HL-60/S4 treated with retinoic acid at 250 ng/mL for 4 days and 3 days (cell line): Measurements from ENCODE around the gene PYGM.

Experiments
- in situ Hi-C: fragments of 300-500 bp; cut with MboI; formaldehyde crosslinking; loops from 2 replicates; pipeline ENCODE4 v1.7.0; 2022; ENCODE audit warnings: low sequenced_read_pairs

PYGM gene

GRCh38 chr11:64792482-64792881 lies 32.7 kb upstream of the PYGM start:
- in situ Hi-C loops = no loop called here

- in situ Hi-C loops = no loop called here
Measured at GRCh38 chr11:64791781-64792291, 32.1 kb upstream of the PYGM start.

DNA sequence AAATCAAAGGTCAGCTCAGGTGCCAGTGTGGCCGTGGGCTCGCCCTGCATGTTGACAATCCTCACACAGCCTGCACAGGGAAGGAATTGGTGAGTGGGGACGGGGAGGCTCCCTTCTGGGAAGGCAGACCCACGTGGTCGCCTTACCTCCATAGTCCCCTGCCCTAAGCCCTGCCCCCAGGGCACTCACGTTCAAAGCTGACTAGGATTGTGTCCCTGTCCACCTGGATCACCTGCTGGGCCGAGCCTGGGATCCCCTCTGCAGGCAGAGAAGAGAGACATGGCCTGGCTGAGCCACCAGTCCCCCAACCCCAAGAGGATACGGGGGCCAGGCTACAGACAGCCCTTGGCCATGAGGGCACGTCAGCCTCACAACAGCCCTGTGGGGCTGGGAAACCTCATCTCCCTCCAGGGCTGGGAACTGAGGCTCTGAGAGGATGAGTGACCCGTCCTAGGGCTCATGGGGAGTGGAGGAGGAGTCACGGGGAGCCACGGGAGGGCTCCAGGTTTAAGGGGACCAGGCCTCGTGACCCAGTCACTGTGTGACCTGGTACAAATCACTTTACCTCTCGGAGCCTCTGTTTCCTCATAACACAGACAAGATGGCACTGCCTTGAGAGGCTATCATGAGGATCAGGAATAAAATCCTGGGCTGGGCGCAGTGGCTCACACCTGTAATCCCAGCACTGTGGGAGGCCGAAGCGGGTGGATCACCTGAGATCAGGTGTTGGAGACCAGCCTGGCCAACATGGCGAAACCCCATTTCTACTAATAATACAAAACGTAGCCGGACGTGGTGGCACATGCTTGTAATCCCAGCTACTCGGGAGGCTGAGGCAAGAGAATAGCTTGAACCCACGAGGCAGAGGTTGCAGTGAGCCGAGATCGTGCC lies 30.7 kb upstream of the PYGM start:
- in situ Hi-C loops = no loop called here

GRCh38 chr11:64789331-64790204 lies 29.8 kb upstream of the PYGM start:
- in situ Hi-C loops = no loop called here

- in situ Hi-C loops = no loop called here
Measured at GRCh38 chr11:64788321-64789215, 28.8 kb upstream of the PYGM start.

DNA sequence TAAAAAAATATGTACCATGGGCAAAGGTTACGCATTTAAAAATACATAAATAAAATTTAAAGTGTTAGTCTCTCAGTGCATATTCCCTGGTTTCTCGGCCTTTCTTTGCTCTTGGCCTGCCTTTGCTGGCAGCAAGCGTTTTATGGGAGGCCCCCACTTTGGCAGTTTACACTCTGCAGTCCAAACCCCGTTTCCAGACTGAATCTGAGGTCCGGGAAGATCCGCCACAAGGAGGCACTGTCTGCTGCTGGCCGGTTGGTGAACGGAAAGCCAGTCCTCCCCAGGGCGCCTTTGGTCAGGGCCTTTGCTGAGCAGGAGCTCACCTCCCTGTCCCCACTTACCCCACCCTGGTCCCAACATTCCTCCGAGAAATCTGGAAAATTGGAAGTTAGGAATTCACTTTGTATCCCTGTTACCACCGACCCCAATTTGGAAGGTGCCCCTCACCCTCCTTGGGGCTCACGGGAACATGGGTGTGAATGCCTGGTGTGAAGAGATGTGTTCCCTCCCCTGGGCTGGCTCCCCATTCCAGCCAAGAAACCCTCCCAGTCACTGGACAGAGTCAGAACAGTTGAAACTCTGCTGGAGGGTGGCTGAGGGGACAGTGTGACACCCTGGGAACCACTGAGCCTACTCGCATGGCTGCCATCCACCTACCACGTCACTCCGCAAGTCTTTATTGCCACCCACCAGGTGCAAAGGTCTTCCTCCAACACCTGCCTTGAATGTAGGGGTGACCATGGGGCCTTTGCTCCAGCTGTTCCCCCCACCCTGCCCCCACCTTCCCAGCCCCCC lies 27.9 kb upstream of the PYGM start:
- in situ Hi-C loops = no loop called here

DNA sequence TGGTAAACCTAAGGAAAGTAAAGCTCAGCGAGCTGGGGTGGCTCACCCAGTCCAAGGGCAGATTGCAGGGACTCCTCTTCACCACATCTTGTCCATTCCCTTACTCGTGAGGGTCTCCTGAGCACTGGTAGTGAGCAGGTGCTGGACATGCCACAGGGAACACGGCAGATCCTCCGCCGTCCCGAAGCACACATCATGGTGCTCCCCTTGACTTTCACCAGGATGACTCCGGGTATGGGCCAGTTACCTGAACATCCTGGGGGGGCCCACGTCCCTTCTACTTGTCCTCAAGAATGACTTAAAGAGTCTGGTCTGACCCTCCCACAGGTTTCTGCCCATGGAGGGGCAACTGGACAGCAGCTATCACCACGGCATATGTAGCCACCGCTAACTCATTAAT lies 26.5 kb upstream of the PYGM start:
- in situ Hi-C loops = no loop called here

GRCh38 chr11:64784813-64785581 lies 25.2 kb upstream of the PYGM start:
- in situ Hi-C loops = no loop called here

GRCh38 chr11:64778473-64779298 lies 18.9 kb upstream of the PYGM start, which contains the start of gene SF1:
SF1 (minus strand) TSS chr11:64778542; CDS start chr11:64778392, 150 bp downstream.
- in situ Hi-C loops = no loop called here

GRCh38 chr11:64778223-64778472 lies 18.4 kb upstream of the PYGM start:
- in situ Hi-C loops = no loop called here

DNA sequence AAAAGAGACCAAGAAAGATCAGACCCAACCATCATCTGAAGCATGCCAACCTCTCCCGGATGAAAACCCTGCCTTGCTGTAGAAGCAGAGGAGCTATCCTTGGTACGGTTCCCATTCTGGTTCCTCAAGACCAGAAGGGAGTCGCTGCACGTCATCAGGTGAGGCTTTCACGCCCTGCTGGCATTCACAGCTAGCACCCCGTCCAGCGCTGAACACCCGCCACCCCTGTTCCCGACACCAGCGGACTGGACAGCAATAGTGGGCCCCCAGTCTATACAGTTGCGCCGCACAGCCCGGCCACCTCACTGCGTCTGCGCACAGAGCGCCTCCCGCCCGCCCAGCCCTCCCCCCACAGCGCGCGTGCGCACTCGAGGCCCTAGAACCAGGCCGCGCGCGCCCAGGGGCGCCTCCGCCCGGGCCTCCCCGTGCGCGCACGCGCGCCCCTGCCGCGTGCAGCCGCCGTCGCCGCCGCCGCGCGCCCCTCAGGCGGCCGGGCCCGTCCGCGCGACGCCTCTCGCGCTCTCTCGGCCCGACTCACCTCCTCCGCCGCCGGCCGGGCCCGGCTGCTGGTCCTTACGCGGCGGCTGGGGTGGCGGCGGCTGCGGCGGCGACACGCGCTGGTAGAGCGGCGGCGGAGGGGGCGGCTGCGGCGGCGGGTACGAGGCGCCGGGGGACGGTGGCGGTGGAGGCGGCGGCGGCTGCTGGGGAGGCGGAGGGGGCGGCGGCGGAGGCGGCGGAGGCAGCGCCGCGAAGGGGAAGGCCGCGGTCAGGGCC lies 17.9 kb upstream of the PYGM start:
- in situ Hi-C loops = no loop called here

GRCh38 chr11:64776875-64777274 lies 17.1 kb upstream of the PYGM start:
- in situ Hi-C loops = no loop called here

- in situ Hi-C loops = no loop called here
Measured at GRCh38 chr11:64776425-64776824, 16.7 kb upstream of the PYGM start.

- in situ Hi-C loops = no loop called here
Measured at GRCh38 chr11:64774144-64774543, 14.4 kb upstream of the PYGM start.

- in situ Hi-C loops = no loop called here
Measured at GRCh38 chr11:64772303-64773018, 12.7 kb upstream of the PYGM start.

DNA sequence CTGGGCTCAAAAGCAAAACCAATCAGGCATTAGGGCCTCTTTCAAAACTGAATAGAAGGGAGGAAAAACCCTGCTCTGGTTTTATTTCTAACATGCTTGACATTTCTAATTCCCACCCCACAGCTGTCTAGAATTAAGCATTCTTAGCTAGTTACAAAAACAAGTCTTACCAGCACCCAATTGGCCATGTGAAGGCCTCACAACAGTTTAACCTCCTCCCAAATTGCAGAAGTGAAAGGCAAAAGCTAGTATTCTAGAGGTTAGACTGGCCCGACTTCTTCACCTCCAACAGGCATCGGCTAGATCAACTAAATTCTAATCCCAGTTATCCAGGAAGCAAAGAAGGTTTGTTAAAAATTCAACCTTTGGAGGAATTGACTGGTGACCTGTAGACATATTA lies 12.1 kb upstream of the PYGM start:
- in situ Hi-C loops = no loop called here

DNA sequence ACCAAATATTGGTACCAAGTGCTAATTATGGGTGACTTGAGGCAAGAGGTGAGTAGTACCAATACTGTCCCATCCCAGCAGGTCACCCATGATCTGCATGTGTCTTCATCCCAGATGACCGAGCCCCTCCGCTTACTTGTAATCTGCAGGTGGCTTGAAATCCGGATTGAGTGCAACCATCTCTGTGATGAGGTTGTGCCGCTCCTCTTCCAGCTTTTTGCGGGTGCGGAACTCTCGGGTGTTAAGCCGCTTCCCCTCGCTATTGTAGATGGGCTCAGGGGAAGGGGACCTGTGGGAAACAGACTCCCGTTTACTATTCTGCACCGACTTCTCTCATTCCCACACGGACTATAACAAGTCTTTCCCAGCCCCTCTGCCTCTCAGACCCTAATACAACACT lies 10.3 kb upstream of the PYGM start:
- in situ Hi-C loops = no loop called here
